Thoracic aorta (tissue), 2 donors: ENCODE measurements around the gene TRIM13. TPM values are rescaled to one million over a fixed set of nuclear protein-coding genes. Genes with fewer than 3 reads are reported as not detected.

Experiments
- ATAC-seq: fragments of 150-250 bp; one replicate; pipeline ENCODE4 v1.8.0; 2017; ENCODE audit warnings: low read depth; ENCODE audit not compliant: insufficient number of reproducible peaks, low FRiP score
- DNase-seq: peaks from one replicate; pipeline ENCODE4 v3.0.0-alpha.2; 2020; ENCODE audit warnings: low spot score
- H3K27ac ChIP-seq, 2 donors: fragments of 200-600 bp; sonication (generic); 1 replicate in 1 of 2; 2 replicates in 1 of 2; pipeline ENCODE4 v1.5.1; 2016; ENCODE audit warnings: mild to moderate bottlenecking in 2 of 2, moderate library complexity in 2 of 2
- H3K27me3 ChIP-seq: fragments of 200-600 bp; sonication (generic); replicated peaks from 2 replicates; pipeline ENCODE4 v1.6.0; 2016; ENCODE audit warnings: mild to moderate bottlenecking; ENCODE audit not compliant: insufficient read depth
- H3K36me3 ChIP-seq: fragments of 200-600 bp; sonication (generic); one replicate; pipeline ENCODE4 v1.5.1; 2016
- H3K4me1 ChIP-seq, 2 donors: fragments of 200-600 bp; sonication (generic); 1 replicate in 1 of 2; 2 replicates in 1 of 2; pipeline versions ENCODE4 v1.5.1 to v1.6.0; 2016; ENCODE audit warnings: low read depth in 2 of 2, mild to moderate bottlenecking in 1 of 2; ENCODE audit not compliant: control insufficient read depth in 1 of 2
- H3K4me3 ChIP-seq: fragments of 200-600 bp; sonication (generic); 2 replicates; pipeline ENCODE4 v1.5.1; 2016; ENCODE audit warnings: mild to moderate bottlenecking
- H3K9me3 ChIP-seq: fragments of 200-600 bp; sonication (generic); 2 replicates; pipeline ENCODE4 v1.5.1; 2016
- total RNA-seq, 2 donors: library from RNA; depleted of rRNA; stranded (reverse); fragments of >200 nt; gene quantifications; one replicate each; pipeline versions ENCODE4 v1.1.0 to v1.2.3, GENCODE V29; 2016
- TF ChIP-seq, protein P1 (sequence below): fragments of 200-600 bp; sonication (generic); IDR thresholded peaks from one replicate; pipeline ENCODE4 v1.5.1; 2019; ENCODE audit warnings: antibody characterized with exemption

TRIM13 gene
- total RNA-seq, 2 donors from 2014 or later, result 22.4 to 24.4 TPM

- Histone ChIP-seq H3K27me3 (no peaks in the 10 kb centered on the region), H3K27ac (peak overlapping the region; percentile 64 to 94), H3K9me3 (no peaks in the 10 kb centered on the region), H3K4me1 (peaks cover 53 to 69% of the 10 kb centered on the region in 2 donors), H3K36me3 (no peaks in the 10 kb centered on the region), H3K4me3 (peak overlapping the region; percentile 82)
- no peak for ATAC-seq
- TF ChIP-seq, protein P1, sequence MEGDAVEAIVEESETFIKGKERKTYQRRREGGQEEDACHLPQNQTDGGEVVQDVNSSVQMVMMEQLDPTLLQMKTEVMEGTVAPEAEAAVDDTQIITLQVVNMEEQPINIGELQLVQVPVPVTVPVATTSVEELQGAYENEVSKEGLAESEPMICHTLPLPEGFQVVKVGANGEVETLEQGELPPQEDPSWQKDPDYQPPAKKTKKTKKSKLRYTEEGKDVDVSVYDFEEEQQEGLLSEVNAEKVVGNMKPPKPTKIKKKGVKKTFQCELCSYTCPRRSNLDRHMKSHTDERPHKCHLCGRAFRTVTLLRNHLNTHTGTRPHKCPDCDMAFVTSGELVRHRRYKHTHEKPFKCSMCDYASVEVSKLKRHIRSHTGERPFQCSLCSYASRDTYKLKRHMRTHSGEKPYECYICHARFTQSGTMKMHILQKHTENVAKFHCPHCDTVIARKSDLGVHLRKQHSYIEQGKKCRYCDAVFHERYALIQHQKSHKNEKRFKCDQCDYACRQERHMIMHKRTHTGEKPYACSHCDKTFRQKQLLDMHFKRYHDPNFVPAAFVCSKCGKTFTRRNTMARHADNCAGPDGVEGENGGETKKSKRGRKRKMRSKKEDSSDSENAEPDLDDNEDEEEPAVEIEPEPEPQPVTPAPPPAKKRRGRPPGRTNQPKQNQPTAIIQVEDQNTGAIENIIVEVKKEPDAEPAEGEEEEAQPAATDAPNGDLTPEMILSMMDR, result no peak
- no peak for DNase-seq
Measured at GRCh38 chr13:49998714-49999624, 2.1 kb downstream of the TRIM13 start.

DNA sequence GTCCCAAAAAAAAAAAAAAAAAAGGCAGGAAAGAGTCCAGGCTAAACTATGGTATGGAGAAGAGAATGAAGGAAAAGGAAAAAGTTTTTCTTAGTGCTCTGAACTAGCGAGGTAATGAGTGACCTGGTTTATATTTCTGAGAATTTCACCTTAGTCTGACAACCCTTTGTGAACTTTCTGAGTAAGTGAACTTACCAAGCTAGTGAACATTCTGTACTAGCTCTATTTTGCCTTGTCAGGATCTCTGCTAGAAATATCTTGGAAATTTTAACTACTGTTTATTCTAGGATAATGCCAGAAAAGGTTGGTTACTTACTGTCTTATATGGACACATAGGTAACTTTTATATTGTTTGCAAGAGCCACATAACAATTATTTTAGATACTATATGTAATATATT lies 4.4 kb downstream of the TRIM13 start:
- peak overlapping the region; percentile 18 for H3K4me3 ChIP-seq
- no peaks in the 10 kb centered on the region for H3K36me3 ChIP-seq
- ATAC-seq (no peak), DNase-seq (no peak)
- peaks cover 57 to 72% of the 10 kb centered on the region in 2 donors for H3K4me1 ChIP-seq
- no peaks in the 10 kb centered on the region for H3K9me3 ChIP-seq
- no peaks in the 10 kb centered on the region for H3K27me3 ChIP-seq
- H3K27ac ChIP-seq, result peak overlapping the region; percentile 55 to 60
- TF ChIP-seq, protein P1, result no peak

- no peaks in the 10 kb centered on the region for H3K9me3 ChIP-seq
- peaks cover 26 to 37% of the 10 kb centered on the region in 2 donors for H3K4me1 ChIP-seq
- no peak for DNase-seq
- no peaks in the 10 kb centered on the region for H3K27me3 ChIP-seq
- no peak for ATAC-seq
- H3K36me3 ChIP-seq, result peaks cover 7% of the 10 kb centered on the region
- TF ChIP-seq, protein P1, result no peak
- no peak overlapping the region for H3K4me3 ChIP-seq
- no peak overlapping the region for H3K27ac ChIP-seq
Measured at GRCh38 chr13:50006426-50007135, 9.7 kb downstream of the TRIM13 start.

DNA sequence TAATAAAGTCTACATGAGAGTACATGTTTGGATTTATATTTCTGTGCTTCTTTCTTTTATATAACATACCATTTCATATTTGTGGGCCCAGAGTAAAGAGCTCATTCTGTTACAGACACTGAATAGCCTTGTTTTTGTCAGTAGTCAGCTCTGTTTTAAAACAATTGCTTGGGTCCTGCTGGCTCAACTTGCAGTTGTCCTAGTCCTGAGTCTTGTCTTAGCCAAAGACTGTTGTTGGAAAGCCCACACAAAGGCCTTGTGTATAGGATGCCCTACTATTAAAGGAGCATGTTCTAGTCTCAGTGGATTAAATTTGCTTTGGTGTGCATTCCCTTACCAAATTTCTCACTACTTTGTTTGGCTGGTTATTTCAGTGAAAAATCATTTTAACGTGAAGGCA lies 14.6 kb downstream of the TRIM13 start:
- Histone ChIP-seq H3K27ac (no peak overlapping the region), H3K4me1 (peaks cover 13 to 24% of the 10 kb centered on the region in 2 donors), H3K36me3 (peaks cover 14% of the 10 kb centered on the region)

More for the DNA sequence above, 14.6 kb downstream of the TRIM13 start:
- Histone ChIP-seq H3K27me3 (no peaks in the 10 kb centered on the region), H3K4me3 (no peak overlapping the region), H3K9me3 (no peaks in the 10 kb centered on the region)
- TF ChIP-seq, protein P1, result no peak
- ATAC-seq (no peak), DNase-seq (no peak)
